ENCODE results near the gene NPM1. TPM values are rescaled to one million over a fixed set of nuclear protein-coding genes. Genes with fewer than 3 reads are reported as not detected.
A peak's percentile ranks its signal among the peaks of the same experiment; 100 is the strongest.
"Not testable (repeated sequence)": the region's sequence is repeated elsewhere in the genome, so short reads cannot be mapped to it uniquely, and the experiment has no call there.

The NPM1 gene
- 1,000 to 10,000 TPM; 1,626 to 1,927 (median 1,734) TPM for polyA plus RNA-seq (ENCODE audit: insufficient read length in 4 of 4)

GRCh38 chr5:171387345-171387969 is at the start of gene NPM1:
Gene NPM1, plus strand, starts transcription at chr5:171387849. Its CDS starts 100 bp downstream, at chr5:171387949.
- DNase-seq (ENCODE audit: low read depth in 4 of 4, low spot score in 2 of 4) = peak; percentile 89 to 98 (median 98)

GRCh38 chr5:171340042-171340441 is 47.6 kb upstream of the NPM1 start:
- DNase-seq (ENCODE audit: low read depth in 4 of 4, low spot score in 2 of 4) = no peak

GRCh38 chr5:171340491-171340890 is 47.2 kb upstream of the NPM1 start:
- DNase-seq (ENCODE audit: low read depth in 4 of 4, low spot score in 2 of 4) = no peak

- peak in 2 of 4 donors; percentile 32 to 52 for DNase-seq (ENCODE audit: low read depth in 4 of 4, low spot score in 2 of 4)
Measured at GRCh38 chr5:171342362-171343111, 45.1 kb upstream of the NPM1 start.

GRCh38 chr5:171344936-171345608 is 42.6 kb upstream of the NPM1 start:
- no peak for DNase-seq (ENCODE audit: low read depth in 4 of 4, low spot score in 2 of 4)

GRCh38 chr5:171351536-171352073 is 36.0 kb upstream of the NPM1 start:
- no peak for DNase-seq (ENCODE audit: low read depth in 4 of 4, low spot score in 2 of 4)

- DNase-seq (ENCODE audit: low read depth in 4 of 4, low spot score in 2 of 4) = no peak
Measured at GRCh38 chr5:171355302-171355724, 32.3 kb upstream of the NPM1 start.

GRCh38 chr5:171357843-171358242 is 29.8 kb upstream of the NPM1 start:
- DNase-seq (ENCODE audit: low read depth in 4 of 4, low spot score in 2 of 4) = no peak

GRCh38 chr5:171361151-171361550 is 26.5 kb upstream of the NPM1 start:
- DNase-seq (ENCODE audit: low read depth in 4 of 4, low spot score in 2 of 4) = not testable (repeated sequence)

GRCh38 chr5:171363249-171363648 is 24.4 kb upstream of the NPM1 start:
- DNase-seq (ENCODE audit: low read depth in 4 of 4, low spot score in 2 of 4) = not testable (repeated sequence)

- DNase-seq (ENCODE audit: low read depth in 4 of 4, low spot score in 2 of 4) = no peak
Measured at GRCh38 chr5:171363846-171364245, 23.8 kb upstream of the NPM1 start.

GRCh38 chr5:171365351-171365750 is 22.3 kb upstream of the NPM1 start:
- DNase-seq (ENCODE audit: low read depth in 4 of 4, low spot score in 2 of 4) = no peak

GRCh38 chr5:171366645-171367044 is 21.0 kb upstream of the NPM1 start:
- no peak for DNase-seq (ENCODE audit: low read depth in 4 of 4, low spot score in 2 of 4)

GRCh38 chr5:171367424-171368370 is 20.0 kb upstream of the NPM1 start:
- DNase-seq (ENCODE audit: low read depth in 4 of 4, low spot score in 2 of 4) = no peak

- no peak for DNase-seq (ENCODE audit: low read depth in 4 of 4, low spot score in 2 of 4)
Measured at GRCh38 chr5:171369056-171369455, 18.6 kb upstream of the NPM1 start.

GRCh38 chr5:171369898-171370297 is 17.8 kb upstream of the NPM1 start:
- DNase-seq (ENCODE audit: low read depth in 4 of 4, low spot score in 2 of 4) = no peak

GRCh38 chr5:171370881-171371280 is 16.8 kb upstream of the NPM1 start:
- DNase-seq (ENCODE audit: low read depth in 4 of 4, low spot score in 2 of 4) = not testable (repeated sequence)

GRCh38 chr5:171371326-171371725 is 16.3 kb upstream of the NPM1 start:
- no peak for DNase-seq (ENCODE audit: low read depth in 4 of 4, low spot score in 2 of 4)

- DNase-seq (ENCODE audit: low read depth in 4 of 4, low spot score in 2 of 4) = no peak
Measured at GRCh38 chr5:171379961-171380360, 7.7 kb upstream of the NPM1 start.

- not testable (repeated sequence) for DNase-seq (ENCODE audit: low read depth in 4 of 4, low spot score in 2 of 4)
Measured at GRCh38 chr5:171384416-171384815, 3.2 kb upstream of the NPM1 start.

Measured in left renal cortex interstitium (tissue), 4 donors.